GM19397 (cell line): ENCODE data around the gene CYBC1.

ENCODE experiments used
- ATAC-seq: cut with Tn5 transposase; IDR thresholded peaks from one replicate; pipeline ENCODE4 v1.9.1; 2021; ENCODE audit warnings: mild to moderate bottlenecking, moderate library complexity; ENCODE audit not compliant: unreplicated experiment

Gene CYBC1

DNA sequence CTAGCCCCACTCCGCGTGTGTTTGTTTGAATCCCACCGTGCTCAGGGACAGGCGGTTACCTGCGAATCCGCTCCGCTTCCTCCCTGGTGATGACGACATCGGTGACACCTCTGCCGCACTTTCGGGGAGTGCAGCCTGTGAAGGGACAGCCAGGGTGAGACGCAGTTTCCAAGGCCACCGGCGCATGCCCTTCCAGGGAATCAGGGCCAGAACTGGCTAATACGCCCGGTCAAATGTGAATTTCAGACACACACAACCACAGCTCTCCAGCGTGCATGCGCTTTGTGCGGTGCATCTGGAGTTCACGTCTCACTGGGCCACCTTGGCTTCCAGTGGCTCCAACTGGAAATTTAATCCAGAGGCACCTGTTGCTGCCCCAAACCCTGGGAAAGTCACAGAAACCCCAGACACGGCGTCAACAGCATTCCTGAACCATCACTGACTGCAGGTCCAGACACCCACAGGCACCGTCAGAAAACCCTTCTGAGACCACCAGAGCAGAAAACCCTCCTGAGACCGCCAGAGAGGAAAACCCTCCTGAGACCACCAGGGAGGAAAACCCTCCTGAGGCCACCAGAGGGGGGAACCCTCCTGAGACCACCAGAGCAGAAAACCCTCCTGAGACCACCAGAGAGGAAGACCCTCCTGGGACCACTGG, 39.0 kb downstream of the CYBC1 start:
- no peak for ATAC-seq

DNA sequence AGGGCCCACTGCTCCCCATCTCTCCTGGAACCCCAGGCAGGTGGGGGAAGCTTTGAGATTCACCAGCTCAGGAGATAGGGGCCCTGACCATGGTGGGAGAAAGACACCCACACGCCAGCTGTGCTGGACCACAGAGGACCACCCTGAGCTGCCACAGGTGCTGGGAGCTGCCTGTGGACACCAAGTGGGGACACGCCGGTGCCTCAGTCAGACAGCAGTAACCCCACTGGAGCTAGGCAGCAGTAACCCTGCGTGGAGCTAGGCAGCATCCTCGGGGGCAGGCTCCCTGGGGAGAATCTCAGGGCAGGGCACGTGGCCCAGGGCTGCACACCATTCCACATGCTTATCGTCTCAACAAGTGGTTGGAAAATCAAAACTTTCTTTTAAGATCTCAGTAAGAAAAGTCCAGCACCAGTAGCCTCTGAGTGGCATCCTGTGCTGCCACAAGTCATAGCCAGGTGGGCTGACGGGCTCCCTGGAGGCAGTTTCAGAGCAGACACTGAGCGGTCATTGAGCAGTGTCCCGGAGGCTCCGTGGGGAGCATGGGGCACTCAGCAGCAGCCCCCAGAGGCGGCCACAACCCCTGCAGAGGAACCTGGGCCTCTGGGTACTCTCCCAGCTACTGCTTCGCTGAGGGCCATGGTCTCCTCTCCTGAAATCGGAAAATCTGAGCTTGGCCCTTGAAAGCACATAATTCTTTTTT, 40.4 kb downstream of the CYBC1 start:
- no peak for ATAC-seq

DNA sequence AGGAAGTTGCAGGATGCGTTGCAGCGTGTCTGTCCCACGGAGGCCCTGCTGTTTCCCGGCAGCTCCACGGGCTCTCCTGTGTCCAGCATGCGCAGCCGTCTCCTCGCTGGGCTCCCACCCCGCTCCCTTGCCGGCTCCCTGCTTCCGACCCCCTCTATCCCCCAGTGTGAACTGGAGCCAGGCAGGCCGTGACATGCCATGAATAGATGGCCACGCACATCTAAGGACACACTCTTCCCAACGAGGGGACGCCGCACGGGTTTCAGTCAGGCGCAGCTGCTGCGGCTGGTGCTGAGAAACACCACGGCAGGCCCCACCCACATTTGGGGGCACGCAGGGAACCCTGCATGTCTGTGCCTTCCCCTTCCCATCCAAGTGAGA, 41.6 kb downstream of the CYBC1 start:
- no peak for ATAC-seq

DNA sequence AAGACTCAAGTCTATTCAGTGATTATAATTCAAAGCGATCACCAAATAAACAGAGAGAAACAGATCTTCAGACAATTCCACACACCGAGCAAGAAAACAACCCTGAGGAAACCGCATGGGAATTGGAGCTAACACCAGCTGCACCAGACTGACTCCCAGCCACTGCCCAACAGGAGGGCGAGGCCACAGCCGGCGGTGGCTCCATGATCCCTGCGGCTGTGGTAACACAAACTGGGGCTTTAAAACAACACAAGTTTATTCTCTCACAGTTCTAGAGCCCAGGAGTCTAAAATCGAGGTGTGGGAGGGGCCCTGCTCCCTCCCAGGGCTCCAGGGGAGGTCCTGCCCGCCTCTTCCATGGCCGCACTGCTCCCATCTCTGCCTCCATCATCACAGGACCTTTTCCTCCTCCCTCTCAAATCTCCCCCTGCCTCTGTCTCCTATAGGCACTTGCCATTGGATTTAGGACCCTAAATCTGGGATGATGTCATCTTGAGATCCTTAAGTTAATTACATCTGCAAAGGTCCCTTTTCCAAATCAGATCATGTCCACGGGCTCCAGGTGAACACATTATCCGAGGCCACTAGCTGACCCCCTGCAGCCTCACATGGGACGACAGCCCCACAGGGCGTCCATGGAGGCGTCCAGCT, 42.1 kb downstream of the CYBC1 start:
- ATAC-seq, result no peak

DNA sequence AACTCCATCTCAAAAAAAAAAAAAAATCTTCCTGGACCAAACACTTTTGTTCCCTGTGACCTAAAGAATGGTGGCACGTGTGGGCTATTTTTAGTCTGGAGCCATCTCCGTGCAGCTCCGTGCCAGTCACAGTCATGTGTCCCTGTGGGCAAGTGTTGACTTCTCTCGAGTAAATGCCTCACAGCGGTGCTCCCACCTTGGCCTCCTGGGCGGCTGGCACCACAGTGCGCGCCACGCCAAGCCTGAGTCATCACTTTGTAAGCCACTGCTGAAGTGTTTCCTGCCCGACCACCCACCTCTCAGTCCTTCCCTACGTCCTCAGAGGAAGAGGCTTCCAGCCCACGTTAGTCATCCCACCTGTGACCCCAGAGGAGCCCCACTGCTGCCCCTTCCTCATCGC, 43.3 kb downstream of the CYBC1 start:
- ATAC-seq, result no peak

DNA sequence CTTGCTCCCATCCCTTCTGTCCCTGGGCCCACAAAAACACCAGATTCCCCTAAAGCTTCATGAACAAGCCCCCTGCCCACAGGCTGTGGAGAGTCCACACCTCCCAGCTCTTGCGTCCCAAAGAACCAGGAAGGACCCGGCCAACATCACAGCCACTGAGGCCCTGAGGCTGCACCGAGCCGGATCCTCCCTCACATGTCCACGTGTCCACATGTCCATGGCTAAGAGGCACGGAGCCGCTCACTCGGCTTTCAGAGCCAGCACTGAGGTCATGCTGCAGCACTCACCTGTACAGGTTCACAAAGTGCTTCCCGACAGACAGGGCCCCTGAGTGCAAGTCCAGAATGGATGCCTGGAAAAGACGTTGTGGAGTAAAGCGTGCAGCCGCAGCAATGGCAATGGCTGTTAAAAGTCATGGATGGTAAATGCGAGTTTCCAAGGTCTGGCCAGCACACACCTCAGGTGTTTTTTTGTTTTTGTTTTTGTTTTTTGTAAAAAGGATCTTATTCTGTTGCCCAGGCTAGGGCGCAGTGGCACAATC, 44.4 kb downstream of the CYBC1 start:
- no peak for ATAC-seq

DNA sequence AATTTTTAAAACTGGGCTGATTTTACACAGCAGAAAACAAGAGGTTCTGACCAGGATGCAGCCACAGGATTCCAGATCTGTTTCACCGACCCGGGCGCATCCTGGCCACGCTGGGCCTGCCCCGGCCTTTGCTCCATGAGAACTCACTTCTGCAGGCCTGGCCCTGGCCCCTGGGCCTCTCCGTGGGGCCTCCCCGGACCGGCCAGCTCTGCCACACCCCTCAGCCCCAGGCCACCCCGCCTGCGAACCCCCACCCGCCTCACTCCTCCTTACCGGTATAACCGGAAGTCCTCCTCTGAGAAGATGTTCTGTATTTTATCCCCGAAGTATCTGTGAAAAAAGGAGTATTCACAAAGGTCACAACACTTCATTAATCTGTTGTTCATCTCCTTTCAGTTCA, 45.5 kb downstream of the CYBC1 start:
- no peak for ATAC-seq

DNA sequence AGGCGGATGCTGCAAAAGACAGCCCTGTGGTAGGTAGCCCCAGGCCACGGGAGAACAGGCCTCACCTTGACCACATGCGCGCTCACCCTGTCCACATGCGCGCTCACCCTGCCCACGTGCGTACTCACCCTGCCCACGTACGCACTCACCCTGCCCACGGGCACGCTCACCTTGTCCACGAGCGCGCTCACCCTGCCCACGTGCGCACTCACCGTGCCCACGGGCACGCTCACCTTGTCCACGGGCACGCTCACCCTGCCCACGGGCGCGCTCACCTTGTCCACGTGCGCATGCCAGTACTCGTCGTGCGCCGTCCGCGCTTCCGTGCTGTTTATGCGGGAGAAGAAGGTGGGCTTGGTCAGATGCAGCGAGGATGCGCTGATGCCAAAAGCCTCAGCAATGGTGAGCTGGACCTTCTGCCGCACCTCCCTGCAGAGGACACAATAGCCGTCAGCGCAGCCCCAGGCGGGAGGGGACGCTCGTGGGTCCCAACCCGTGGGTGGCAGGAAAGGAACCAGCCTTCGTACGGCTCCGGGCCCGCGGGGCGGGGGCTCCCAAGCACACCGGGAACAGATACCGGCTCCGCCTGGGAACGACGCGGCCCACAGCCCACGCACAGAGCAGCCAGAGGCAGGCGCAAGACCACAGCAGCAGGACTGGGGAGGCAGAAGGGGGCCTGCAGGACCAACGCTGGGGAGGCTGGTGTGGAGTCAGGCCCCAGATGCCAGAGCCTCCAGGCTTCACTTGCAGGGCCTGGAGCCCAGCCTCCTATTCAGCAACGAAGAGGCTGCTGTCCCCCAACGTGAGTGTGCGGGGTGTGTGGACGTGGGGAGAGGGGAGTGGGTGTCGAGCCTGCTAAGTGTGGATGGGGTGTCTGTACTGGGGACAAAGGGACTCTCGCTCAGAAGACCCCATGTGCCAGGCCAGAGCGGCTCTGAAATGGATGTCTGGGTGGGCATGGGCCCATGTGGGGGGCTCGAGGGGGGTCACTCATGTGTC, 46.6 kb downstream of the CYBC1 start:
- ATAC-seq, result no peak

DNA sequence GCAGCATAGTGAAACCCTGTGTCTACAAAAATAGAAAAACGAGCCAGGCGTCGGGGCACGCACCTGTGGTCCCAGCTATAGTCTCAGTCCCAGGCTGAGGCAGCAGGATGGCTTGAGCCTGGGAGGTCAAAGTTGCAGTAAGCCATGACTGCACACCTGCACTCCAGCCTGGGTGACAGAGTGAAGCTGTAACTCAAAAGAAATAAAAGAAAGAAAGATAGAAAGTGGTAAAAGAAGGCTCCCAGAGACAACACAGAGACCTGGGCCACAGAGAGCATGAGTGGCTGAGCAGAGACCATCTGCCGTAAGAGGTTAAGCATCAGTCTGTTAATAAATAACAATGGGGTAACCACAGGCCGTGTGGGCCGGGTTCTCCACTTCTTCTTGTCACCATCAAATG, 47.7 kb downstream of the CYBC1 start:
- ATAC-seq, result peak; percentile 73

DNA sequence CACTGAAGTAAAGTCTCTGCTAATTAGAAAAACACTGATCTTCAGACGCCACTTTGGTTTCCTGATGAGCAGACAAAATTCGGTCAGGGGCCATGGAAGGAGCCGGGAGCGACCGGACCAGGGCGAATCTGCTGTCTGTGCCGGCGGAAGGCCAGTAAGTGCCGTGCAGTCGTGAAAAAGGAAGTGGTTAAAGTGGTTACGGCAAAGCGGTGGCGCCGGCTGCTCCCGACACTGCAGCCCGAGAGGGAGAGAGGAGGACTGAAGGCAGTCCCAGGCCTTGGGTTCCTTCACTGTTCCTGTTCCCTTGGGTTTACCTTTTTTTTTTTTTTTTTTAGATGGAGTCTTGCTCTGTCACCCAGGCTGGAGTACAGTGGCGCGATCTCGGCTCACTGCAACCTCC, 49.7 kb downstream of the CYBC1 start:
- ATAC-seq, result no peak

DNA sequence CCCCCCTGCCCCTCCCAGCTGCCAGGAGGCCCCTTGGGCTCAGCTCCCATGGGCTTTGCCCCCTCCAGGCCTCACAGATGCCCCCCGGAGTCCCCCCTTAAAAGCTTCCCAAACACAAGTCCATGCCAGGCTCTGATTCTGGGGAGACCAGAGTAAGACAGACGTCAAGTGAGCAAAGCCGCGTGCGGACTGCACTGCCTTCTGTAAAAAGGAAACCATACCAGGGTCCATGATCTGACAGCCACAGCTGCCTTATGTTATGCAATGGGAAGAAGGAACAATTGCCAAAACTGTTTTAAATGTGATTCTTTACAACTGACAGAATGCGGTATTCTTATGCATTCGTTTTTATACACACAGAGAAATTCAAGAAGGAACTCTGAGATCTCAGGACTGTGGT, 50.3 kb downstream of the CYBC1 start:
- ATAC-seq, result no peak

DNA sequence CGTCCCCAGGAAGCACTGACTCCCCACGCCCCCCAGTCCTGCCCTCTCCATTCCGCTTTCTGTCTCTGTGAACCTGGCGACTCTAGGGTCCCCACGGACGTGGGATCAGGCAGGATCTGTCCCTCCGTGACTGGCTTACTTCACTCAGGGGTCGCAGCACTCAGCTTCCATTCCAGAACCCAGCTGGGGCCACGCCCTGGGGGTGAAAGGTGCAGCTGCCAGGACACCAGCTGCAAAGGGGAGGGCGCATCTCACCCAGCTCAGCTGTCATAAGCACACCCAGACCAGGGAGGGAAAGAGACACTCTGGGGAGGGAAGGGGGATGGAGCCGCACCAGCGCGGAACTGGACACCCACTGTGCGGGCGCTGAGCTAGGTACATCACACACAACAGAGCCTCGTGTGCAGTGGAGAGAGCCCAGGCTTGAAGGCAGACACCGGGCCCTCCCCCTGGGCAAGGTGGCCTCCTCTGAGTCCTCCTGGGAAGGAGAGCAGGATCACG, 50.9 kb downstream of the CYBC1 start:
- no peak for ATAC-seq

DNA sequence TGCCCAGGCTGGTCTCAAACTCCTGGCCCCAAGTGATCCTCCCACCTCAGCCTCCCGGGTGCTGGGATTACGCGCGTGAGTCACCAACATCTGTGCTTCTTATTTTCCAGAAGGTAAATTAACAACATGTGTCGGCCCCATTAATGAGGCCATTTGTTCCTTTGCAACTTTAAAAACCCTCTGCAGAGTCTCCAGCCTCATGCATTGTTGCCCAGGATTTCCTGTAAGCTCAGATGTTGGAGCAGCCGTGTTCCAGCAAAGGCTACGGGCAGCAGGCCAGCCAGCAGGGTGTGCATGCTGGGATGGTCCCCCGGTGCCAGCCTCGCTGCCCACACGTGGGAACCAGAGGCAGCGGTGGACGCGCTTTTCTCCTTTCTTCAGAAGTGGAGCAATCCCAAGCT, 51.5 kb downstream of the CYBC1 start:
- ATAC-seq, result no peak

DNA sequence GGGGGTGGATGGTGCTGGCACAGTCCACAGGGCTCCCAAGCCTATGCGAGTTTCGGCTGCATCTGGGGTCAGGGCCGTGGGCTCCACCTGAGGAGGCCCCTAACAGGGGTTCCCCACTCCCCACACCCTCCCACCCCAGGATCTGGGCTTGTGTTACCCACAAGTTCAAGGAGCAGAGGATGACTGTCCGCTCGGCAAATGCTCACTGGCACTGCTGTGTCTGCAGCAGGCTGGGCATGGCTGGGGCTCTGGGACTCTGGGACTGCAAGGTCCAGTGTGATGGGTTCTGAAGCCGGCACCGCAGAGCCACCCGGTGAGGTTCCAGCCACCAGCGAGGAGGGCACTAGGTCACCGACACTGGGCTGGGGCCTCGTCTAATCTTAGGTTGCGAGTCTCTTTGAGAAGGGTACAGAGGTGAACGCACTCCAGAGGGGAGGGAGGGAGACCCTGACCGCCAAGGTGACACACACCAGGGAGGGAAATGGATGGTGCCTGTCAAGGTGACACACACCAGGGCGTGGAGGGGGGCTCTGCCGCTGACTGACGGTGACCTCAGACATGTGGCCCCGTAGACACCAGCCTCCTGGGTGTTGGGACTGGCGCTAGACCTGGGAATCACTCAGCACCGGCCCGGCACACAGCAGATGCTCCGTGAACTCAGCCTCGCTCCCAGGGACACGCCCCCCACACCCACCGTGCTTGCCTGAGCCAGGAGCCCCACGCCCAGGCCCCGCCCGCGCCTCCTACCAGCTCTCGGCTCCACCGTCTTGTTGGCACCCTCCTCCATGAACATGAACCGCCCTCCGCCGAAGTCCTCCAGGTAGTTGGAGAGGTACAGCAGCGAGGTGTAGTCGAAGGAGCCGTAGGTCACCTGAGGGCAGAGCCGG, 52.9 kb downstream of the CYBC1 start:
- ATAC-seq, result no peak

DNA sequence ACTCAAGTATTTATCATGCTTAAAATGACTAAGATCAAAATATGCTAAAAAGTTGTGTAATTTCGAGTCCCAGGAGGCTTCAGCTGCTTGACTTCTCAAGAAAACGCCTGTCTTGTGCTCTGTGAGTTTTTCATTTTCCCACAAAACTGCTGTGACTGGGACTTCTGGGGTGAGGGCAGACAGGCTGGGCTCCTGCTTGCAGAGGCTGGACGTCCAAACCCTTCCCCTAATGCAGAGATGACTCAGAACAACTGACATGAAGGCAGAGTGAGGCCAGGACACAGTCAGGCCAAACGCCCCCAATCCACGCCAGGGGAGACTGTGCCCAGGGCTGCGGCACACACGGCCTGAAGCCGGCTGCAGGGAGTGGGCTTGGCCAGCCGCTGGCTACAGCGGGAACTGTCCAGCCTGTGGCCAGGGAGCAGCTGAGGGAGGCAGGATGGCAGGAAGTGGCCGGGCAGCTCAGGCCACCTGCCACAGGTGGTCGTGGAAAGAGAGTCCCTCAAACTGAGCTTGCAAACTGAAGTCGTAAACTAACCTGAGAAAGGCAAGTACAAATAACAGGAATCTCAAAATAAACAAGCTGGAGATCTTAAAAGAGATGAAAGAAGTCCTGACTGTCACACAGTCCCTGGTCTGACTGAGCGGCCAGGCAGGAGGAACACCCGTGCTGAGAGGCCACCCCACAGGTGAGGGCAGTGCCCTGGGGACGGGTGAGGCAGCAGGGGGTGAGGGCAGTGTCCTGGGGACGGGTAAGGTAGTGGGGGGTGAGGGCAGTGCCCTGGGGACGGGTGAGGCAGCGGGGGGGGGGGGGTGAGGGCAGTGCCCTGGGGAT, 53.7 kb downstream of the CYBC1 start:
- ATAC-seq, result no peak

DNA sequence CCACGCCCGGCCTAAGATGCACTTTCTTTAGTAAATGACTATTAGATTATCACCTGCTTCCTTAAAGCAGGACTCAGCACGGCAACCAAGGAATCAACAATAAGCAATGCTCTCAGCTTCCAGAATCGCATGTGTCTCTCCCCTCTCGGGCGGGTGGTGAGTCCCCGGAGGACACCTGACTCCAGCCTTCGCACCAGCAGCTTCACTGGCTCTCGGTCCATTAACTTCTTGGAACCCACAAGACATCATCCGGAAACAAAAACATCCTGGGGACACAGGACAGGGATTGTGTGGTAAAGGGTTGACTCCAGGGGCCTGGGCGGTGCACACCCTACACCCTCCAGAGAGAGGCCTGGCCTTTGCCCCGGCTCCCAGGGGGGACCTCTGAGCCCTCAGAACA, 56.3 kb downstream of the CYBC1 start:
- no peak for ATAC-seq

DNA sequence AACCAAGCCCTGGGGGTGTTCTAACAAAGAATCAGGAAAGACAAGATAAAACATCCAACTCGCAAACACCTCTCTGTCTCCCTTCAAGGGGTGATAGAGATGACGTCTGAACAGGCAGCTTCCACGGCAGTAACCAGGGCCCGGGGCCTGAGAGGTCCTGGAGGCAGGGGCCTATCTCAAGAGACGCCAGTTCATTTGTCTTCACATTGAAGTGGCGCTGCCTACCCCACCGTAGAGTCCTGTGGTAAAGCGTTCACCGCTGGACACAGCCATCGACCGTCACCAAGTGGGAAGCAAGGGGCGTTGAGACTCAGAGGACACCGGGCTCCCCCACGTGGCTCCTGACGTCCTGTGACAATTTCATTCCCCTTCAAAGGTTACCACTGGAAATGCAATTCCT, 57.6 kb downstream of the CYBC1 start:
- no peak for ATAC-seq
